OCI-LY7 (cell line): ENCODE data around the gene DIP2C. TPM values are rescaled to one million over a fixed set of nuclear protein-coding genes. Genes with fewer than 3 reads are reported as not detected.

Experiments used
- BruUV-seq: library from RNA; stranded (reverse); fragments of 400-500 nt; replicated peaks from 2 replicates; lab custom pipeline; 2021; lab: Mats Ljungman, UMichigan
- CTCF ChIA-PET: fragments of 300-600 bp; sonication (Branson Sonifier 250); formaldehyde crosslinking; loops from one replicate; lab custom pipeline; 2022; ENCODE audit warnings: antibody characterized with exemption; ENCODE audit not compliant: unreplicated experiment; lab: Charles Lee
- POLR2A ChIA-PET: fragments of 300-600 bp; sonication (Branson Sonifier 250); formaldehyde crosslinking; loops from one replicate; lab custom pipeline; 2022; ENCODE audit warnings: antibody characterized with exemption; lab: Charles Lee
- DNase-seq: peaks from one replicate; pipeline ENCODE4 v3.0.0-alpha.2; 2015; ENCODE audit warnings: low spot score
- H2AFZ ChIP-seq: fragments of 200-600 bp; sonication (generic), shearing (Covaris generic); 2 replicates; pipeline ENCODE4 v1.6.1; 2014; ENCODE audit warnings: mild to moderate bottlenecking, antibody characterized with exemption, low read length, moderate library complexity
- H3K27ac ChIP-seq: fragments of 200-600 bp; sonication (generic); 2 replicates; pipeline ENCODE4 v1.5.1; 2014; ENCODE audit warnings: mixed run types, low read depth, mild to moderate bottlenecking, moderate library complexity, low read length, inconsistent platforms; ENCODE audit not compliant: poor library complexity, severe bottlenecking
- H3K36me3 ChIP-seq: fragments of 200-600 bp; sonication (generic); 2 replicates; pipeline ENCODE4 v1.6.1; 2014; ENCODE audit warnings: mild to moderate bottlenecking, antibody characterized with exemption, low read length, moderate library complexity, mixed read lengths; ENCODE audit not compliant: insufficient read depth
- H3K4me1 ChIP-seq: fragments of 200-600 bp; sonication (generic); 2 replicates; pipeline ENCODE4 v1.5.1; 2014; ENCODE audit warnings: mild to moderate bottlenecking, low read length; ENCODE audit not compliant: insufficient read depth, poor library complexity, severe bottlenecking
- H3K4me2 ChIP-seq: fragments of 200-600 bp; sonication (generic); 2 replicates; pipeline ENCODE4 v1.6.1; 2014; ENCODE audit warnings: mild to moderate bottlenecking, low read length
- H3K4me3 ChIP-seq: fragments of 200-600 bp; sonication (generic); 2 replicates; pipeline ENCODE4 v1.5.1; 2014; ENCODE audit warnings: mild to moderate bottlenecking, low read depth, low read length; ENCODE audit not compliant: poor library complexity, severe bottlenecking
- H3K79me2 ChIP-seq: fragments of 200-600 bp; sonication (generic); 2 replicates; pipeline ENCODE4 v1.6.1; 2016; ENCODE audit warnings: low read depth, mild to moderate bottlenecking, low read length, moderate library complexity, mixed read lengths; ENCODE audit not compliant: insufficient read depth
- H3K9me2 ChIP-seq: fragments of 200-600 bp; sonication (generic); 2 replicates; pipeline ENCODE4 v1.6.1; 2016; ENCODE audit warnings: mild to moderate bottlenecking, low read length, mixed read lengths; ENCODE audit not compliant: insufficient read depth
- H3K9me3 ChIP-seq: fragments of 200-600 bp; sonication (generic); 2 replicates; pipeline ENCODE4 v1.6.1; 2014; ENCODE audit warnings: mild to moderate bottlenecking, mixed run types, low read length, mixed read lengths
- H4K20me1 ChIP-seq: fragments of 200-600 bp; sonication (generic); 2 replicates; pipeline ENCODE4 v1.6.1; 2014; ENCODE audit warnings: mild to moderate bottlenecking, antibody characterized with exemption, low read length, moderate library complexity, mixed read lengths; ENCODE audit not compliant: insufficient read depth
- EZH2phosphoT487 ChIP-seq: fragments of 200-600 bp; sonication (generic); IDR thresholded peaks from 2 replicates; pipeline ENCODE4 v1.6.1; 2018; ENCODE audit warnings: low read depth, borderline replicate concordance, mild to moderate bottlenecking, mixed run types, antibody characterized with exemption, low read length, moderate library complexity, mixed read lengths
- intact Hi-C: fragments of 100-400 bp; cut with micrococcal nuclease; formaldehyde crosslinking; loops from one replicate; pipeline ENCODE4 v1.10.0; 2022; ENCODE audit not compliant: unreplicated experiment
- total RNA-seq, 2 experiments: library from RNA; depleted of rRNA in 1 of 2; stranded (reverse); fragments of >200 nt in 1 of 2; shearing (Covaris generic) in 1 of 2; gene quantifications; 2 replicates each; pipeline ENCODE4 v1.2.3, GENCODE V29; 2014 to 2022
- TF ChIP-seq, protein P1 (sequence below): fragments of 200-600 bp; sonication (generic); conservative IDR thresholded peaks from 2 replicates; pipeline ENCODE4 v1.5.1; 2014; ENCODE audit warnings: mild to moderate bottlenecking, antibody characterized with exemption, low read length, moderate library complexity, mixed read lengths

The DIP2C gene
- total RNA-seq, 2 experiments from 2014 or later, result 10.9 to 29.5 TPM

DNA sequence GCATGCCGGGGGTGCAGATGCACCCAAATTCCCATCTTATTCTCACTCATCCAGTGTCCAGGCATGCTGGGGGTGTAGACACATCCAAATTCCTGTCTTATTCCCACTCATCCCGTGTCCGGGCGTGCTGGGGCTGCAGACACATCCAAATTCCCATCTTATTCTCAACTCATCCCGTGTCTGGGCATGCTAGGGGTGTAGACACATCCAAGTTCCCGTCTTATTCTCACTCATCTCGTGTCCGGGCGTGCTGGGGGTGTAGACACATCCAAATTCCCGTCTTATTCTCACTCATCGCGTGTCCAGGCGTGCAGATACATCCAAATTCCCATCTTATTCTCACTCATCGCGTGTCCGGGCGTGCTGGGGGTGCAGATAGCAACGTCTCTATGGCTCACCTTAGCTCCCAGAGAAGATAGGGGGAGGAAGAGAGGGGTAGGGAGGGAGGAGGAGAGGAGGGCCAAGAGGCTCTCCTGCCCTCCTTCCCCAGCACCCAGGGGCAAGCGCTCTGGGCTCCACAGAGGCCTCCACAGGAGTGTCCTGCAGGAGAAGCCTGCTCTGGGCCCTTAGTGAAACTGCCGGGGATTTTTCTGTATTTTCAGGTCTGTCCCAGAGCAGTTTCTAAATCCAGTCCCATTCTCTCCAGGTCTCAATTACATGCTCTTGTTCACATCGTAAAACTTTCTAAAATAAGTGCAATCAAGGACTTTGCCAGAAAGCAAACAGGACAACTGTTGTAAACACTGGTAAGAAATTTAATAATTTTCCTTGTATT, 210.8 kb downstream of the DIP2C start:
- Histone ChIP-seq H4K20me1 (no peaks in the 10 kb centered on the region), H2AFZ (no peak overlapping the region), H3K9me2 (no peaks in the 10 kb centered on the region), H3K4me1 (no peaks in the 10 kb centered on the region), H3K4me3 (no peak overlapping the region), H3K79me2 (no peaks in the 10 kb centered on the region), H3K9me3 (no peaks in the 10 kb centered on the region), H3K4me2 (no peak overlapping the region), H3K27ac (no peak overlapping the region), H3K36me3 (peaks cover 70% of the 10 kb centered on the region)
- no TSS peak for BruUV-seq
- ChIA-PET CTCF (no interaction called here), POLR2A (no interaction called here)
- TF ChIP-seq, protein P1, sequence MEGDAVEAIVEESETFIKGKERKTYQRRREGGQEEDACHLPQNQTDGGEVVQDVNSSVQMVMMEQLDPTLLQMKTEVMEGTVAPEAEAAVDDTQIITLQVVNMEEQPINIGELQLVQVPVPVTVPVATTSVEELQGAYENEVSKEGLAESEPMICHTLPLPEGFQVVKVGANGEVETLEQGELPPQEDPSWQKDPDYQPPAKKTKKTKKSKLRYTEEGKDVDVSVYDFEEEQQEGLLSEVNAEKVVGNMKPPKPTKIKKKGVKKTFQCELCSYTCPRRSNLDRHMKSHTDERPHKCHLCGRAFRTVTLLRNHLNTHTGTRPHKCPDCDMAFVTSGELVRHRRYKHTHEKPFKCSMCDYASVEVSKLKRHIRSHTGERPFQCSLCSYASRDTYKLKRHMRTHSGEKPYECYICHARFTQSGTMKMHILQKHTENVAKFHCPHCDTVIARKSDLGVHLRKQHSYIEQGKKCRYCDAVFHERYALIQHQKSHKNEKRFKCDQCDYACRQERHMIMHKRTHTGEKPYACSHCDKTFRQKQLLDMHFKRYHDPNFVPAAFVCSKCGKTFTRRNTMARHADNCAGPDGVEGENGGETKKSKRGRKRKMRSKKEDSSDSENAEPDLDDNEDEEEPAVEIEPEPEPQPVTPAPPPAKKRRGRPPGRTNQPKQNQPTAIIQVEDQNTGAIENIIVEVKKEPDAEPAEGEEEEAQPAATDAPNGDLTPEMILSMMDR, result no peak
- TF ChIP-seq EZH2phosphoT487, result no peak
- intact Hi-C loops, result no loop called here
- DNase-seq, result no peak

DNA sequence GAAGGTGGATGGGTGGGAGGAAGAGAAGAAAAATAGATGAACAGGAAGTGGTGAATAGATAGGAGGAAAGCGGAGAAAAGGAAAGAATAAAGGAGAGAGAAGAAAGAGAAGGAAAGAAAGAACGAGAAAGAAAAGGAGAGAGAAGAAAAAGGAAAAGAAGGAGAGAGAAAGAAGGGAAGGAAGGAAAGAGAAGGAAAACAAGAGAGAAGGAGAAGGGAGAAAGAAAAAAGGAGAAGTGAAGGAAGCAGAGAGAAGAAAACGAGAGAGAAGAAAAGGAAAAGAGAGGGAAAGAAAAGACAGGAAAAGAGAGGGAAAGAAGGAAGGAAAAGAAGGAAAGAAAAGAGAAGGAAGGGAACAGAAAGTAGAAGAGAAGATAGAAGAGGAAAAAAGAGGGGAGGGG, 211.8 kb downstream of the DIP2C start:
- ChIA-PET POLR2A (no interaction called here), CTCF (no interaction called here)
- Histone ChIP-seq H3K9me2 (no peaks in the 10 kb centered on the region), H2AFZ (no peak overlapping the region), H3K4me3 (no peak overlapping the region), H3K9me3 (no peaks in the 10 kb centered on the region), H3K27ac (no peak overlapping the region), H3K36me3 (peaks cover 69% of the 10 kb centered on the region), H4K20me1 (no peaks in the 10 kb centered on the region), H3K4me1 (no peaks in the 10 kb centered on the region), H3K79me2 (no peaks in the 10 kb centered on the region), H3K4me2 (no peak overlapping the region)
- BruUV-seq, result no TSS peak
- TF ChIP-seq, protein P1, result no peak
- TF ChIP-seq EZH2phosphoT487, result no peak
- no peak for DNase-seq
- intact Hi-C loops, result no loop called here

GRCh38 chr10:476455-476780, 213.1 kb downstream of the DIP2C start:
- peaks cover 69% of the 10 kb centered on the region for H3K36me3 ChIP-seq
- BruUV-seq, result no TSS peak
- intact Hi-C loops, result no loop called here
- ChIA-PET POLR2A (no interaction called here), CTCF (no interaction called here)
- DNase-seq, result no peak
- H3K4me3 ChIP-seq, result no peak overlapping the region
- no peaks in the 10 kb centered on the region for H3K4me1 ChIP-seq
- no peak overlapping the region for H2AFZ ChIP-seq
- H3K4me2 ChIP-seq, result no peak overlapping the region
- no peaks in the 10 kb centered on the region for H3K79me2 ChIP-seq
- TF ChIP-seq, protein P1, result no peak
- no peak for TF ChIP-seq EZH2phosphoT487
- no peak overlapping the region for H3K27ac ChIP-seq
- no peaks in the 10 kb centered on the region for H3K9me3 ChIP-seq
- H3K9me2 ChIP-seq, result no peaks in the 10 kb centered on the region
- no peaks in the 10 kb centered on the region for H4K20me1 ChIP-seq
